GM18909 (cell line): ENCODE data around the gene IDS.
"Not testable (repeated sequence)": the region's sequence is repeated elsewhere in the genome, so short reads cannot be mapped to it uniquely, and the experiment has no call there.

Source experiments
- ATAC-seq: cut with Tn5 transposase; IDR thresholded peaks from one replicate; pipeline ENCODE4 v1.9.1; 2021; ENCODE audit warnings: mild to moderate bottlenecking; ENCODE audit not compliant: unreplicated experiment, poor library complexity

Gene IDS

GRCh38 chrX:149531599-149531998 is 26.5 kb upstream of the IDS start:
- peak; percentile 74 for ATAC-seq

- no peak for ATAC-seq
These were observed 23.3 kb upstream of the IDS start for GRCh38 chrX:149528381-149528780.

GRCh38 chrX:149527705-149528104 is 22.6 kb upstream of the IDS start:
- ATAC-seq: peak; percentile 33

DNA sequence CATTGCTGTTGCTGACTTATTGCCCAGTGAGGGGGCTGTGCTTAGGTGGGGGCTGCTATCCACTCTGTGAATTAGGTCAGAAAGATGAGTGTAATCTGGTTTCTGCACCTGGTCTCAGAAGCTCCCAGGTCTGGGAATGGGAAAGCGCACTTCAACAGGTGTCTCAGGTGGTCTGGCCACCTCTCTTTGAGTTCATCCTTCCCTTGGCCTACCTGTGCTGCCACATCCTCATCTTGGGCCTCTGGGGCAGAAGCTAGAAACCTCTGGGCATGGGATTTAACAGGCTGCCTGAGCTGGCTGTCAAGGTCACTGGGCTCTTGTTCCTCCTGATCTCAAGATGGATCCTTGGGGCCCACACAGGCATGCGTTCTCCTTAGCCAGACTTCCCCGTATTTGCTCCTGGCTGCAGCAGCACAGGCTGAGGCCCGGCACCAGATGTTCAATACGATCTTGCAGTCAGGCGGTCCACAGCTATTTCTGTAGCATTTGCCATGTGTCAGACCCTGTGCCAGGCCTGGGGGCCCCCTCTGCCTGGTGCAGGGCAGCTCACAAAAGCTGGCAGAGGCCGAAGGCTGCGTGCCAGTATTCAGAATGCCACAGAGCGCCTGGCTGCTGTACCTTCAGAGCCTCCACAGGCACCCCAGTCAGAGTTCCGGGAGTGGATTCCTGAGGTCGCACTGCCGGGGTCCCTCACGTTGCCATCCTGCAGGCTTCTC is 21.4 kb upstream of the IDS start:
- ATAC-seq: not testable (repeated sequence)

DNA sequence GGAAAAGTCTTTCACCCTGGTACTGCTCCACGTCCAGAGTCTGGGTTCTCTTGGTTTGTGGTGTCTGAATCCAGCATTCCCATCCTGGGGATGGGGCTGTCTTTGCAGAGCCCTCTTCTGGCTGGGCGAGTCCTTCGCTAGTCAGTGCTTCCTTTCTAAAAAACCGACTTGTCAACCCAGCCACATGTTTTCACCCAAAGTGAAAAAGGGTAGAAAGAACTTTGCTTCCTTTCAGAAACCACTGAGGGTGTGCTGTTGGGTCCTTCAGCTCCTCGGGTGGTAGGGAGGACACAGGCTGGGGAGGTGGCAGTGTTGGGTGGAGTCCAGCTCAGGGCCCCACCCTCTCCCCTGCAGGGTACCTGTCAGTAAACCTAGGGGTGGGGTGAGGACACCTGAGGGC is 20.8 kb upstream of the IDS start:
- ATAC-seq: peak; percentile 46

DNA sequence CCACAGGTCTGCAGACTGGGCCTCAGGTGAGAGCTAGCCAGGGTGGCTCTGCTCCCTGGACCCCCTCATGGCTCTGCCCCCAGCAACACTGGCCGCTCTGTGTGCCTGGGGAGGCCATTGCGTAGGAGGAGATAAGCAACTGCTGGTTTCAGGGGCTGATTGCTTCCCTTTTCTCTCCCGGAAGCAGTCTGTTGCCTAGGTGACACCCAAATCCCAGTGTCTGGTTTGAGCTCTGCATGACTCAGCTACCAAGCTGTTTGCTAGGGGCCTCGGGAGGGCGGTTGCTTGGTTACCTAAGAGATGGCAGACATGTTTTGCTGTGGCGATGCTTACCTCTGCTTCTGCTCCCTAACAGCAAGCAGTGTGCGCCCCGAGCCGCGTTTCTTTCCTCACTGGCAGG is 20.3 kb upstream of the IDS start:
- peak; percentile 94 for ATAC-seq

GRCh38 chrX:149522916-149523315 is 17.8 kb upstream of the IDS start:
- no peak for ATAC-seq

GRCh38 chrX:149521438-149521837 is 16.3 kb upstream of the IDS start:
- ATAC-seq: no peak

GRCh38 chrX:149520636-149521277 is 15.7 kb upstream of the IDS start:
- not testable (repeated sequence) for ATAC-seq

DNA sequence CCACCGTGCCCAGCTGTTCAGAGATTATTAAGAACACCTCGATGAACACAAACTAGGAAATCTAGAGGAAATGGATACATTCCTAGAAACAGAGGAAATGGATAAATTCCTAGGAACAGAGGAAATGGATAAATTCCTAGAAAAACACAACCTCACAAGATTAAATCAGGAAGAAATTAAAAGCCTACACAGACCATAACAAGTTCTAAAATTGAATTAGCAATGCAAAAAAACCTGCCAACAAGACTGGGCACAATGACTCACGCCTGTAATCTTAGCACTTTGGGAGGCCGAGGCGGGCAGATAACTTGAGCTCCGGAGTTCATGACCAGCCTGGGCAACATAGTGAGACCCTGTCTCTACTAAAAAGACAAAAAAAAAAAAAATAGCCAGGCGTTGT is 13.1 kb upstream of the IDS start:
- ATAC-seq: no peak

DNA sequence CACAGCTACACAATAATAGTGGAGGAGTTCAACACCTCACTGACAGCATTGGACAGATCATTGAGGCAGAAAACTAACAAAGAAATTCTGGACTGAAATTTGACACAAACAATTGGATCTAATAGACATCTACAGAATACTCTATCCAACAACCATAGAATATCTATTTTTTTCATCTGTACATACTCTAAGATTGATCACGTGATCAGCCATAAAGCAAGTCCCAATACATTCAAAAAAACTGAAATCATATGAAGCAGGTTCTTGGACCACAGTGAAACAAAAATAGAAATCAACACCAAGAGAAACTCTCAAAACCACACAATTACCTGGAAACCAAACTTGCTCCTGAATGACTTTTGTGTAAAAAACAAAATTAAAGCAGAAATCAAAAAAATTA is 12.2 kb upstream of the IDS start:
- no peak for ATAC-seq

DNA sequence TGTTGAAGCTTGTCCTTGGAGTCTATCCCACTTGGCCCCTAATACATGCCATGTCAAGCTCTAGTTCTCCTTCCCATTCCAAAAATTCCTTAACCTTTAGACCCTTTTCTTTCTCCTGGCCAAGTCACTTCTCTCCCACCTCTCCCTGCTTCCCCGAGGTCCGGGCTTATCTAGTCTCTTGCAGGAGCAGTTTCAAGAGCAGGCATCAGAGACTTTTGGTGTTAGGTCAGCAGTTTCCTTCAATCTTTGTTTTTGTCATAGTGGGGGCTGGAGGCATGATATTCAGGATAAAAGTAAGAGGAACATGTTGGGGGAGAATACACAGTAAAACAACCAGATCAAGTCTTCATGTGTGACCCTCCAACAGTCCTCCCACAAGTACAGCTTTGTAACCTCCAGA is 11.5 kb upstream of the IDS start:
- ATAC-seq: no peak

DNA sequence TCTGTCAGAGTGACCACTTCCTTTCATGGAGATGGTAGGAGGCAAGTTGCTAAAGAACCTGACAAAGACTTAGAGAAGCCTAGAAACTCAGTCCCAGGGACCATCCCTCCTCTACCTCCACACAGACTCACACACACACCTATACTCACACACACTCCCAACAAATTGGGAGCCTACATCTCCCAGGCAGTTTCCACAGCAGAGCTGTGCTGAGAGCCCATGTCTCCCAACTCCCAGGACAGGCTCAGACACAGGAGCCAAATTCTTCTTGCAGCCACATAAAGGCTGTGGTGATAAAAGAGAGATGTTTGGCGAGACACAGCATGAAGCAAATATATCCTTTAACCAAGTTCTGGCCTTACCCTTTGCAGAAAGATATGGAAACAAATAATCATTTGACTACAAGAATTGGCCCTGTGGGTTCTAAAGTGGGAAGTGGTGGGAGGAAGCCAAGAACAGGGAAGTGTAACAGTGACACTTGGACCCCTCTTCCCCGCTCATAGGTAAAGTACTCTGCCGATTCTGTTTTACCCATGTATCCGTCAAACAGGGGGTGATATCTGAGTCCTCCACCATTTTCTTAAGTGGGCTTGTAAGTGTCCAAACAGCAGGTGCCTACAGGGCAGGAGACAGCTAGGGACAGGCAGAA is 11.0 kb upstream of the IDS start:
- ATAC-seq: no peak

GRCh38 chrX:149513825-149514428 is 8.8 kb upstream of the IDS start:
- no peak for ATAC-seq

DNA sequence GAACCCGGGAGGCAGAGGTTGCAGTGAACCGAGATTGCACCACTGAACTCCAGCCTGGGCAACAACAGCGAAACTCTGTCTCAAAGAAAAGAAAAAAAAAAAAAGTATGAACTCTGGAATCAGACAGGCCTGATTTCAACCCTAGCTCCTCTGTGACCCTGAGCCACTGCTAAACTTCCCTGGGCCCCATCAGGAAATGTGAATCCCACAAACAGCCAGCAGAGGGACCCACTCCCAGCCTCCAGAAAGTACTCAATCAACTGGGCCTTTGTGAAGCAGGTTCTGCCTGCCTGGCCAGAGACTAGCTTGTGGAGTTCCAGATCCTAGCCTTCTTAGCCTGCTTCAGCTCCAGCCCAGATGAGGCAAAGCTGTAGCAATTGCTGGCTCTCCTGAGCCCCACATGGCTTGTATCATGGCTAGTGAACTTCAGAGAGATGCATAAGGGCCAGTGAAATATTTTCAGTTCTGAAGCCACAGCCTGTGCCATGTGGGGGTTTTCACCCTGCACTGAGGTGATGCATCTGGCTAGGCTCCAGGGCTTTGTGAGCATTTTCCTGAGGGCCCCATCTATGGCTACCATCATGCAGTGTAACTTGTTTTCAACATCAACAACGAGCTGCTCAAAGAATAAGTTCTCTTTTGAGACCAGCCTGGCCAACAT is 7.2 kb upstream of the IDS start:
- ATAC-seq: peak; percentile 89

GRCh38 chrX:149511081-149511480 is 6.0 kb upstream of the IDS start:
- ATAC-seq: no peak

DNA sequence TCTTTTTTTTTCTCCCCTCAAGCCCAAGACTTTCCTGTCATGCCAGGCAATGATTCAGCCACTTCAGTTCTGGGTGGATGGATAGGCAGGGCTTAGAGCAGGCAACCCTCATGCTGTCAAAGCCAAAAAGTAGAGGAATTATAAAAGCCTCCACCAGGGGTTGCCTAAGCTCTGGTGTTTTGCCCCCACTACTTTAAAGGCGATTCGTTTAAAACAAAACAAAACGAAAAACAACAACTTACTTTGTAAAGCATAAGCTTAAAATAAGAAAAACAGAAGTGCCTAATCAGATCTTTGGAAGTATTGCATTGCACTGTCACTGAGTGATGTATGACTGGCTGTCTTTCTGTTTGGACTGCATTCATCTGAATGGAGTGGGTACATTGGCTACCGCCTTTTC is 5.3 kb upstream of the IDS start:
- ATAC-seq: no peak

DNA sequence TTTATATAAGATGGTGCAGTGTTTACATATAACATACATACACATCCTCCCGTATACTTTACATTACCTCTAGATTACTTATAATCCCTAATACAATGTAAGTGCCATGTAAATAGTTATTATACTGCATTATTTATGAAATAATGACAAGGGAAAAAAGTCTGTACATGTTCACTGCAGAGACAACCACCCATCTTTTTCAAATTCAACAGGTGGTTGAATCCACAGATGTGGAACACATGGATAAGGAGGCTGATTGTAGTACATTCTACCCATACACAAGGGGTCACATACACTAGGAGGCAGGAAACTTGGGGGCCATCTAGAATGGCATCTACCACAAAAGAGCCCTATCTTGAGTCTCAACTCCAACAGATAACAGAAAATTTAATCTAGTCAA is 3.4 kb upstream of the IDS start:
- no peak for ATAC-seq

GRCh38 chrX:149506349-149506748 is 1.2 kb upstream of the IDS start:
- ATAC-seq: no peak

- ATAC-seq: no peak
These were observed 565 bp upstream of the IDS start for GRCh38 chrX:149505671-149506070.
